Right cardiac atrium (tissue), 5 donors: ENCODE measurements around the gene SLFN13. TPM values are rescaled to one million over a fixed set of nuclear protein-coding genes. Genes with fewer than 3 reads are reported as not detected.
A peak's percentile ranks its signal among the peaks of the same experiment; 100 is the strongest.
"Not testable (repeated sequence)": the region's sequence is repeated elsewhere in the genome, so short reads cannot be mapped to it uniquely, and the experiment has no call there.

ENCODE experiments used
- ATAC-seq, 2 donors: fragments of 200-7000 bp; cut with Tn5 transposase; one replicate each; pipeline versions ENCODE4 v1.8.0 to v1.9.1; 2020; ENCODE audit warnings: moderate library complexity in 2 of 2, mild to moderate bottlenecking in 1 of 2
- DNase-seq, 3 donors: peaks; one replicate each; pipeline ENCODE4 v3.0.0-alpha.2; 2020
- H3K27ac ChIP-seq: one replicate; pipeline ENCODE4 v1.5.1; 2013; ENCODE audit warnings: mild to moderate bottlenecking, low read length, control low read depth, moderate library complexity
- H3K27me3 ChIP-seq: one replicate; pipeline ENCODE4 v1.6.1; 2013; ENCODE audit not compliant: control insufficient read depth, insufficient read depth
- H3K4me1 ChIP-seq: one replicate; pipeline ENCODE4 v1.6.1; 2013; ENCODE audit warnings: low read length; ENCODE audit not compliant: control insufficient read depth, insufficient read depth
- H3K4me3 ChIP-seq: one replicate; pipeline ENCODE4 v1.5.1; 2013; ENCODE audit warnings: low read length, control low read depth
- H3K9me3 ChIP-seq: one replicate; pipeline ENCODE4 v1.6.1; 2013; ENCODE audit warnings: low read length; ENCODE audit not compliant: control insufficient read depth
- WGBS: extraction: QIAGEN DNeasy Blood & Tissue Kit; methylation state at CpG from one replicate; pipeline ENCODE4 v1.1.7; 2013; 5-methylcytosine and 5-hydroxymethylcytosine counted together
- intact Hi-C, 4 donors: fragments of 100-400 bp; cut with DNase I; formaldehyde crosslinking; loops; one replicate each; pipeline versions ENCODE4 v1.11.0 to v1.14.0; 2022 to 2023
- polyA plus RNA-seq: library from polyadenylated mRNA; stranded (reverse); fragments of 200-250 nt; gene quantifications from one replicate; pipeline ENCODE4 v1.2.3, GENCODE V29; 2013
- total RNA-seq, 4 donors: library from RNA; stranded (reverse); fragmentation: NEBNext Ultra II Directional; extraction: Animal tissue kit (Norgen Biotek cat#: 25700); gene quantifications; one replicate each; pipeline ENCODE4 v1.2.1, GENCODE V29; 2021
- donor health status: healthy with polysubstance abuse.
- donor health status: DM: no; HTN: yes; CAD: no.
- donor health status: DM: no; HTN: no; CAD: no.
- donor health status: DM: no; HTN: yes; CAD: no; lungs with severe emphysema.
- donor health status: DM: yes; HTN: yes; CAD: no.

The SLFN13 gene
- total and polyA plus RNA-seq, 5 donors = 0.95 to 7.9 (median 5.7) TPM

DNA sequence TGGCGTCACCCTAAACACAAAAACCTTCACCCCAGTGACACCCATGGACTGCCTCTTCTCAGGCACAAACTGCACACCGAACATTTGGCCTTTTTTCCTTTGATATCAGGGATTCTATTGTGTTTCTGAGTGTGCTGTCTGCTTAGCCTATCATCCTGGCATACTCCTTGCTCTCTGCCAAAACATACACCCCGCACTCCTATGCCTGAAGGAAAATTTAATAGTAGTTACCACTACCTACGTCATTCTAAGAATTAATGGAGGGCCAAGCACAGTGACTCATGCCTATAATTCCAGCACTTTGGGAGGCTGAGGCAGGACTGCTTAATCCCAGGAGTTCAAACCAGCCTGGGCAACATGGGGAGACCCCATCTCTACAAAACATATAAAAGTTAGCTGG, 19.9 kb upstream of the SLFN13 start:
- Histone ChIP-seq H3K27me3 (no peaks in the 10 kb centered on the region), H3K4me3 (no peak overlapping the region), H3K4me1 (no peaks in the 10 kb centered on the region), H3K27ac (no peak overlapping the region), H3K9me3 (no peaks in the 10 kb centered on the region)
- intact Hi-C loops = no loop called here
- 76% methylated on average over 4 of the region's 4 CpGs for WGBS
- ATAC-seq = no peak
- DNase-seq = no peak

DNA sequence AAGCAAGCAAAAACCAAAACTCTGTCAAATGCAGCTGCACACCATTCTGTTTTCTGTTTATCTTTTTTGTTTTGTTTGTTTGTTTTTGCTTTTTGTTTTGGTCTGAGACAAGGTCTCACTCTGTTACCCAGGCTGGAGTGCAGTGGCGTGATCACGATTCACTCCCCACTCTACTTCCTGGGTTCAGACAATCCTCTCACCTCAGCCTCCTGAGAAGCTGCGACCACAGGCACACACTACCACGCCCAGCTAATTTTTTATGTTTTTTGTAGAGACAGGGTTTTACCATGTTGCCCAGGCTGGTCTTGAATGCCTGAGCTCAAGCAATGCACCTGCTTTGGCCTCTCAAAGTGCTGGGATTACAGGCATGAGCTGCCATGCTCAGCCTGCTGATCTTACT, 19.3 kb upstream of the SLFN13 start:
- 85% methylated on average over 4 of the region's 4 CpGs for WGBS
- no peaks in the 10 kb centered on the region for H3K9me3 ChIP-seq
- H3K27ac ChIP-seq = no peak overlapping the region
- no peaks in the 10 kb centered on the region for H3K27me3 ChIP-seq
- DNase-seq (no peak), ATAC-seq (no peak)
- intact Hi-C loops = no loop called here
- no peaks in the 10 kb centered on the region for H3K4me1 ChIP-seq
- H3K4me3 ChIP-seq = no peak overlapping the region

DNA sequence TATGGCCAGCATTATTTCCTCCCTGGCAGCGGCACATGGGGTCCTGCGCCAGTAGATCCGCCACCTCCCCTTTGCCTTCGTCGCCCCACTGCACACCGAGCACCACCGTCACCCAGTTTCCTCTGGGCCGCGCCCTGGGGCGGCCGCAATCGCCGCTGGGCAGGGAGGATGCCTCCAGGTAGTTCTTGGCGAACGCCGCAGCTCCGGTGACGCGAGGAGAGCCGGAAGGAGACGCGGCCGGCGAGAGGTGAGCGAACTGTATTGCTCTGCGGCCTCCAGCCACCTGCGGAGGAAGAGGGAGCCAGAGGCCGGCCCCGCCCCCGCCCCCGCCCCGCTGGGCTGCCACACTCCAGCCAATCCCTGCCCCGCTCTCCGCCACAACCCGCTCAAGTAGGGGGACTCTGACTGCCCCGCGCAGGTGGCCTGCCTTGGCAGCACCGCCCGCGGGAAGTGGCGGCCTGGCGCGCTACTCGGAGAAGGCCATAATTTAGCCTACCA, 11.8 kb upstream of the SLFN13 start:
- peak; percentile 22 to 66 (median 58) for DNase-seq
- Histone ChIP-seq H3K9me3 (no peaks in the 10 kb centered on the region), H3K4me3 (peak overlapping the region; percentile 34), H3K4me1 (peaks cover 2% of the 10 kb centered on the region), H3K27me3 (no peaks in the 10 kb centered on the region), H3K27ac (no peak overlapping the region)
- ATAC-seq = peak; percentile 68 to 73
- intact Hi-C loops = no loop called here
- 5% methylated on average over 44 of the region's 44 CpGs for WGBS

DNA sequence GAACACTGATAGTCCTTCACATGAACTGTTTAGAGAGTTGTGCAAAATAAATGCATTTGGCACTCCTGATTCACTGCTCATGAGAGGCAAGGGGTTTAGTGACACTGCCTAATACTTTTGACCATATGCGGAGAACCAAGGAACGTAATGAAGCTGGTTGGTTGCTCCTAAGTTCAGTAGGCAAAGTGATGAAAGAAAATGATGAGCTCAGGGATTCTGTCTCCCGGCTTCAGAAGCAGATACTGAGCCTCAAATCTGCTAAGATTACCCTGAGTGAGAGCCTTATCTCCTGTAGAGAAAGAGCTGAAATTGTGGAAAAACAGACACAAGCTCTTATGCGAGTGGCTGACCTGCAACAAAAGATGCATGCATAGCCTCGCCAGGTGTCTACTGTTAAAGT, 5.5 kb upstream of the SLFN13 start:
- WGBS = 73% methylated on average over 5 of the region's 5 CpGs
- H3K27me3 ChIP-seq, intact Hi-C loops, H3K4me3 ChIP-seq, H3K4me1 ChIP-seq, ATAC-seq, H3K27ac ChIP-seq, H3K9me3 ChIP-seq, DNase-seq: not testable (repeated sequence)

DNA sequence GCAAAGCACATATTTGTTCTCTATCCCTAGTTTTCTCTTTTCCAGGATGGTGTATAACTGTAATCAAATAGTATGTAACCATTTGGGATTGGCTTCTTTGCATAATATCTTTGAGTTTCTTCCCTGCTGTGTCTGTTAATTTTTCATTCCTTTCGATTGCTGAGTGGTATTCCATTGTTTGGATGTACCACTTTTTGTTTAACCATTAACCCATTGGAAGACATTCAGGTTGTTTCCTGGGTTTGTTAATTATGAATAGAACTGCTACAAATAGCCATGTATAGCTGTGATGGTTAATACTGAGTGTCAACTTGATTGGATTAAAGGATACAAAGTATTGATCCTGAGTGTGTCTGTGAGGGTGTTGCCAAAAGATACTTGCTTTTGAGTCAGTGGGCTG, 4.6 kb upstream of the SLFN13 start:
- DNase-seq = no peak
- no peaks in the 10 kb centered on the region for H3K27me3 ChIP-seq
- 51% methylated on average over 1 of the region's 1 CpG for WGBS
- ATAC-seq = no peak
- H3K4me3 ChIP-seq = no peak overlapping the region
- intact Hi-C loops = no loop called here
- no peak overlapping the region for H3K27ac ChIP-seq
- no peaks in the 10 kb centered on the region for H3K9me3 ChIP-seq
- H3K4me1 ChIP-seq = peaks cover 5% of the 10 kb centered on the region

DNA sequence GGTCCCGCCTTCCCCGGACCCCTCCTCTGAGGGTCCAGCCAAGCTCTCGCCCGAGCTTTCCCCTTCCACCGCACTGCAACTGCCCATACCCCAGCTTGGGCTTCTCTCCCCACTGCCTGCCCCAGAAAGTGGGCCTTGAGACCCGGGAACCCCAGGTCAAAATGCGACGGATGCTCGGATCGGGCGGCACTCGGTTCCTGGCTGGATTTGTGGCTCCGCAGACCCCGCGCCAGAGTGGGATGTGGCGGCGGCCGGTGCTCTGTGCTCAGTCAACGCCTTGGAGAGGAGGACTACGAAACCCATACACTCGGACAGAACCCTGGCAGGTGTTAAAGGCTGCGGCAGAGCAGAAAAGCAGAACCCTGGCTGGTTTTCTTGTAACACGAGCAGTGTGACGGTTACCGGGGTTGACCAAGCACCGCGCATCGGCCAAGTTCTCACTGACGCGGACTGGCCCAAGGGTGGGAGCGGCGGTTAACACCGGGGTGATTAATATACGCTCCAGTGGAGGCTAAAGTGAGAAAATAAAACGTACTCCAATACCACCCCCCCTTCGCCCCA, 885 bp upstream of the SLFN13 start:
- no peak overlapping the region for H3K27ac ChIP-seq
- no peaks in the 10 kb centered on the region for H3K9me3 ChIP-seq
- peak in 1 of 2 donors; percentile 55 for ATAC-seq
- WGBS = 20% methylated on average over 36 of the region's 36 CpGs
- H3K4me1 ChIP-seq = peaks cover 5% of the 10 kb centered on the region
- H3K4me3 ChIP-seq = peak overlapping the region; percentile 13
- intact Hi-C loops = no loop called here
- H3K27me3 ChIP-seq = no peaks in the 10 kb centered on the region
- DNase-seq = peak; percentile 29 to 65 (median 55)

DNA sequence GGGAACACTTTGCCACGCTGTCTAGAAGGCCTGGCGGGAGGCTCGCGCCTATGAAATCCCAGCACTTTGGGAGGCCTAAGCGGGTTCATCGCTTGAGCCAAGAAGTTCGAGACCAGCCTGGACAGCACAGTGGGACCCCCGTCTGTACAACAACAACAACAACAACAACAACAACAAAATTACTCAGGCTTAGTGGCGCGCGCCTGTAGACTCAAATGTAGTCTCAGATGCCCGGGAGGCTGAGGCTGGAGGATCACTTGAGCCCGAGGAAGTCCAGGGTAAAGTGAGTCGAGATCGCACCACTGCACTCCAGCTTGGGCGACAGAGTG, 297 bp upstream of the SLFN13 start:
- peak overlapping the region; percentile 51 for H3K4me3 ChIP-seq
- 33% methylated on average over 16 of the region's 16 CpGs for WGBS
- ATAC-seq = no peak
- intact Hi-C loops = no loop called here
- H3K9me3 ChIP-seq = no peaks in the 10 kb centered on the region
- no peaks in the 10 kb centered on the region for H3K27me3 ChIP-seq
- H3K4me1 ChIP-seq = peaks cover 5% of the 10 kb centered on the region
- DNase-seq = no peak
- no peak overlapping the region for H3K27ac ChIP-seq

DNA sequence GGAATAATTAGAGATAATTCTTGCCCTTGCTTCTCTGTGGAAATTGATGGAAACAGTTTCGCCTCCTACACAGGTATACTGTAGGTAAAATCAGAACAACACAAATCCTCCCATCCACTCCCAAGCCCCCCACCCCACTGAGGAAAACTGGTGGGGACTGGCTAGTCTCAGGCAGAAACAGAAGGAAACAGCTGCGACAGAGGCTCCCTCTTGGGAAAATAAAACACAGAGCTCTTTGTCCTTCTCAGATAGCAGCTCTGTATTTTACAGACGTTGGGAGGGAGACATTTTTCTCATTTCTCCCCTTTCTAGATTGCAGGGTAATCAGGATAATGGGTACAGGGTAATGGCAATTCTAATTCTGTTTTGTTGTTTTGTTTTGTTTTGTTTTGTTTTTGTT, 1.1 kb downstream of the SLFN13 start:
- peak overlapping the region; percentile 59 for H3K27ac ChIP-seq
- intact Hi-C loops = no loop called here
- ATAC-seq (no peak), DNase-seq (no peak)
- 40% methylated on average over 3 of the region's 3 CpGs for WGBS
- H3K4me3 ChIP-seq = peak overlapping the region; percentile 51
- H3K4me1 ChIP-seq = peaks cover 5% of the 10 kb centered on the region
- H3K9me3 ChIP-seq = no peaks in the 10 kb centered on the region
- H3K27me3 ChIP-seq = no peaks in the 10 kb centered on the region

DNA sequence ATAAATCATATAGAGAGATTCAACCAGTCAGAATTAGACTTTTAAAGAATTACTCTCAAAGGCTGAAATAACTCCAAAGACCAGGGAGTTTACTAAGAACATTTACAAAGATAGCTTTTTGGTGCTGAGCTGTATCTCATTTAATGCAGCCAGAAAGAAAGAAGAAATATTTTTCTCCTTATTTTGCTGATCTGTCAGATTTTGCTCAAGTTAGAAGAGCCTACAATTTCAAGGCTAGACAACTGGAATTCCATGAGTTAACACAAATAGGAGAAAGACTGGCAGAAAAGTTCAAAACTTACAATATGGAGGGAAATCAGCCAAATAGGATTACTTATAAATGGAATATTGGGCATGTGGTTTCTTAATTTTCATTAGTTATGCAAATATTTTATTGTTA, 10.1 kb downstream of the SLFN13 start:
- Histone ChIP-seq H3K27ac (no peak overlapping the region), H3K4me3 (no peak overlapping the region), H3K9me3 (no peaks in the 10 kb centered on the region), H3K27me3 (no peaks in the 10 kb centered on the region), H3K4me1 (no peaks in the 10 kb centered on the region)
- intact Hi-C loops = loop anchor here in 1 of 4 donors (10.0 kb wide), 1 partner anchor 64 kb away; the partner anchor contains the start of gene SLFN11
- DNase-seq (no peak), ATAC-seq (no peak)

DNA sequence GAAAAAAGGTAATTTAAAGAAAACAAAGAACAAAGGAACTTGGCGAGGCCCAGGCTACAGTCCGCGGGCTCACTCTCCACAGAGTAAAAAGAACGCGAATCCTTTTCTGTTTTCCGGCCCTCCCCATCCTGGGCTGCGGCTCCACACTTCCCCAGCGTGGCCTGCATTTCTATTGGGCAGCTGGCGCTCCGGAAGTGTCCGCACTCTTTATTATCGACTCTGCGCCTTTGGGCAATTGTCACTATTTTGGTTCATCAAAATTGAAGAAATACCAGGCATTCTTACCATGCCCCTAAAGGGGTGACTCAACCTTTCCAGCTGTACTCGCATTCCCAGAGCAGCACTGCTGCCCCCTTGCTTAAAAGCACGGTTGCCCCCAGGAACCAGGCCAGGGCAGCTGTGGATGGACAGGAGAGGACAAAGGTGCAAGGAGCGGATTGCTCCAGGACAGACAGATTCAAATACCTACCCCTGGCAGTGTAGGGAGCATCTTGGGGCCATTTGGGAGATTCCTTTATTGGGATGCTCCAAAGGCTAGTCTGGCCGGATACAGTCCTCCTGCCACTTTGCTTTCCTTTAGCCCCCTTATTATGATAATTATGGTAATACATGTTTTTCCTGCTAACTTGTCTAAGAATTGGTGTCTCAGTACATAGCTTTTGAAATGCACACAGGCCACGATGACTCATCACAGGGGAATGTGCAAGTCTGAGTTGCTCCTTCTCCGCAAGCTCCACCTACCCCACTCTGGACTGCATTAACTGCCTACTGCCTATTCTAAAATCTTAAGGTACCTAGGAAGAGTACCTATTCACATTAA, 15.3 kb downstream of the SLFN13 start:
- Histone ChIP-seq H3K27me3 (no peaks in the 10 kb centered on the region), H3K9me3 (no peaks in the 10 kb centered on the region), H3K4me3 (peak overlapping the region; percentile 86), H3K27ac (peak overlapping the region; percentile 97), H3K4me1 (peaks cover 4% of the 10 kb centered on the region)
- 4% methylated on average over 19 of the region's 19 CpGs for WGBS
- peak; percentile 79 to 85 (median 84) for DNase-seq
- ATAC-seq = peak; percentile 94
- intact Hi-C loops = loop anchor here in 1 of 4 donors (10.0 kb wide), 1 partner anchor 58 kb away; the partner anchor contains the start of gene SLFN11
